ENCODE data around the gene IFT27.

IFT27 gene

DNA sequence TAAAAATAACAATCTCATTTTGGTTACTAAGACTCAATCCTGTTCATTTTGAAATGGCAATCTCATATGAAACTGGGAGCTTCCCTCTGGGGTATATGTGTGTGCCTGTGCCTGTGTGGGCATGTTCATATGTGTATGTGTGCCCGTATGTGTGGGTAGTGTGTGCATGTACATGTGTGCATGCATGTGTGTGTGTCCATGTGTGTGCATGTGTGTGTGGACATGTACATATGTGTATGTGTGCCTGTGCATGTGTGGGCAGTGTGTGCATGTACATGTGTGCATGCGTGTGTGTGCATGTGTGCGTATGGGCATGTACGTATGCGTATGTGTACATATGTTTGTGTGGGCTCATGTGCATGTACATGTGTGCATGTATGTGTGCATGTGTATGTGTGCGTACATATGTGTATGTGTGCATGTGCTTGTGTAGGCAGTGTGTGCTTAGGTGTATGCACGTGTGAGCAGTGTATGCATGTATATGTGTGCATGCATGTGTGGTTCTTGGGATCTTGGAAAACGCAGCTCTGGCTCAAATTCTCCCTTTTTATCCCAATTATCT lies 47.9 kb downstream of the IFT27 start:
- Histone ChIP-seq H3K9ac (ENCODE audit: low read depth, low read length) (no peak overlapping the region), H3K27me3 (ENCODE audit: insufficient read depth, low read length) (no peaks in the 10 kb centered on the region), H3K9me3 (ENCODE audit: insufficient read depth, low read depth, low read length) (no peaks in the 10 kb centered on the region), H3K27ac (ENCODE audit: low read length) (no peak overlapping the region), H3K36me3 (ENCODE audit: insufficient read depth, low read depth, low read length) (no peaks in the 10 kb centered on the region), H3K4me3 (ENCODE audit: low read length) (no peak overlapping the region), H3K4me1 (ENCODE audit: insufficient read depth, low read length) (no peaks in the 10 kb centered on the region)

DNA sequence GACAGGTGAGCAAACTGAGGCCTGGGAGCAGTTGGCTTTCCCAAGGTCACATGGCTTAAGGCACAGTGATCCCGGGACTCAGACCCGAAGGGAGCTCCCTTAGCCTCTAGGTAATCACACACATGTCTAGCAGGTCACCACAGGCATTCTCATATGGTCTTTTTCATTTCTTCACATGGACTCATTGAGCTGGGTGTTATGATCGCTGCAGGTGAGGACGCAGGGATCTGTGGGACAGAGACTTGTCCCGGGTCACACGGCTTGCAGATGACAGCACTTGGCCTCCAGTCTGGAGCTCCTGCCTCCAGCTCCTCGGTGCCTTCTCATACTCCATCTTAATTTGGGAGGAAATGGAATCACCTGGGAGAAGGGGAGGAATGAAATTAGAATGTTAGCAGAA lies 48.8 kb downstream of the IFT27 start:
- Histone ChIP-seq H3K36me3 (ENCODE audit: insufficient read depth, low read depth, low read length) (no peaks in the 10 kb centered on the region), H3K27me3 (ENCODE audit: insufficient read depth, low read length) (no peaks in the 10 kb centered on the region), H3K4me3 (ENCODE audit: low read length) (no peak overlapping the region), H3K27ac (ENCODE audit: low read length) (no peak overlapping the region), H3K9ac (ENCODE audit: low read depth, low read length) (no peak overlapping the region), H3K4me1 (ENCODE audit: insufficient read depth, low read length) (no peaks in the 10 kb centered on the region), H3K9me3 (ENCODE audit: insufficient read depth, low read depth, low read length) (no peaks in the 10 kb centered on the region)

DNA sequence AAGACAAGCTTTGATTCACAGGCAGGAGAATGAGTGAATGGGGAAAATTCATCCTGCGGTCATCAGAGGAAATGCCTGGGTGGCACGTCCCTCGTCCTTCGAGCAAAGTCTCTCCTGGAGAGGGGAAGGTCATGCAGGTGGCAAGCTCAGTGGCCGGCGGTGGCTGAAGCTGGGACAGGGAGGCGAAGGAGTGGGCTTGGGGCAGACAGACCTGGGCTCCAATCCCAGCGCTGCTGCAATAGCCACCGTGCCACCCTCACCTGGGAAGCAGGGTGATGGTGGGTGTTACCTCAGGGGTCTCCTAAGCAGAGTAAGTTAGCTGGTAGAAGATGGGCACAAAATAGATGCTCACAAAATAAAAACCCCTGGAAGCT lies 49.9 kb downstream of the IFT27 start:
- no peaks in the 10 kb centered on the region for H3K27me3 ChIP-seq (ENCODE audit: insufficient read depth, low read length)

DNA sequence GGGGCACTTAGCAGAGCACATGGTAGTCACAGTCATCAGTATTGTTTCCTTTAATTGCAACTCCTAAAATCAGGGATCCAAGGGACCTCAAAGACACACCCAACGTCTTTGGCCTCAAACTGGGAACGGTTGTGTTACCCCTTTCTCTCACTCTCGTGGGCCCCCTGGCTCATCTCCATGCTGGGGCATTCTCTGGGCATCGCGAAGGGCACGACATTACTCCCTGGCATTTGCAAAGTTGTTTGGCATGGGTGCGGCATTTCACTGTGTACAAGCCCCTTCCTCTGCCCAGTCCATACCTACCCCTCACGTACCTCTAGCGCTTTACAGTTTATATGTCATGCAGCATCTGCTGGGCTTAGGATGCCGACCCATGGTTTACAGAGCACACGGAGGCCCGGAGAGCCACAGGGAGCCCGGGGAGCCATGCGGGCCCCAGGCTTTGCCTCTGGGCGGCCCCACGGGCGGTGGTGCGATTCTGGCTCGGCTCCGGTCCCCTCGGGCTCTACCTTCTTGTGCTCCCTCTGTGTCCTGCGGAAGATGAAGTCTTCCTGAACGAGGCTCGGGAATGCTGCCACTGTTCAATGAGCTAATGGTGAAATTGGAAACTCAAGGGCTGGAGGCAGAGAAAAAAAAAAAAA lies 50.4 kb downstream of the IFT27 start:
- no peak overlapping the region for H3K9ac ChIP-seq (ENCODE audit: low read depth, low read length)
- no peak overlapping the region for H3K27ac ChIP-seq (ENCODE audit: low read length)
- H3K9me3 ChIP-seq (ENCODE audit: insufficient read depth, low read depth, low read length) = no peaks in the 10 kb centered on the region
- H3K27me3 ChIP-seq (ENCODE audit: insufficient read depth, low read length) = no peaks in the 10 kb centered on the region
- H3K4me1 ChIP-seq (ENCODE audit: insufficient read depth, low read length) = no peaks in the 10 kb centered on the region
- H3K4me3 ChIP-seq (ENCODE audit: low read length) = no peak overlapping the region
- H3K36me3 ChIP-seq (ENCODE audit: insufficient read depth, low read depth, low read length) = no peaks in the 10 kb centered on the region

More for the DNA sequence above, 49.9 kb downstream of the IFT27 start:
- Histone ChIP-seq H3K36me3 (ENCODE audit: insufficient read depth, low read depth, low read length) (no peaks in the 10 kb centered on the region), H3K4me1 (ENCODE audit: insufficient read depth, low read length) (no peaks in the 10 kb centered on the region), H3K9me3 (ENCODE audit: insufficient read depth, low read depth, low read length) (no peaks in the 10 kb centered on the region), H3K27ac (ENCODE audit: low read length) (no peak overlapping the region), H3K9ac (ENCODE audit: low read depth, low read length) (no peak overlapping the region), H3K4me3 (ENCODE audit: low read length) (no peak overlapping the region)

DNA sequence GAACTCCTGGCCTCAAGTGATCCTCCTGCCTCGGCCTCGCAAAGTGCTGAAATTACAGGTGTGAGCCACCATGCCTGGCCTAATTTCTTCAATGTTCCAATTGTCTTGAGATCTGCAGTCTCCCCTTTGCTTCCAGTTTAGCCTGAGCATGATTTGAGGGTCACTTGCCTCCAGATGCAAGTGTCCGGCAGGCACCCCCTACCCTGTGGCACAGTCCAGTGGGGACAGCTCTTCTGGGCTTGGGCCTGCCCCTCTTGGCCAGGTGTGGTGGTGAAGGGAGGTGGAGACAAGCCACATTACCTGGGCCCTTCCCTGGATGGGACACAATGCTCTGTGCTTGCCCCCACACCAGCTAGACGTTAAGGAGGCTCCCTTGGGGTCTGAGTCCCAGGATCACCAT lies 51.1 kb downstream of the IFT27 start:
- no peak overlapping the region for H3K9ac ChIP-seq (ENCODE audit: low read depth, low read length)
- no peaks in the 10 kb centered on the region for H3K27me3 ChIP-seq (ENCODE audit: insufficient read depth, low read length)
- H3K27ac ChIP-seq (ENCODE audit: low read length) = no peak overlapping the region
- H3K4me3 ChIP-seq (ENCODE audit: low read length) = no peak overlapping the region
- no peaks in the 10 kb centered on the region for H3K4me1 ChIP-seq (ENCODE audit: insufficient read depth, low read length)
- H3K36me3 ChIP-seq (ENCODE audit: insufficient read depth, low read depth, low read length) = no peaks in the 10 kb centered on the region
- no peaks in the 10 kb centered on the region for H3K9me3 ChIP-seq (ENCODE audit: insufficient read depth, low read depth, low read length)

DNA sequence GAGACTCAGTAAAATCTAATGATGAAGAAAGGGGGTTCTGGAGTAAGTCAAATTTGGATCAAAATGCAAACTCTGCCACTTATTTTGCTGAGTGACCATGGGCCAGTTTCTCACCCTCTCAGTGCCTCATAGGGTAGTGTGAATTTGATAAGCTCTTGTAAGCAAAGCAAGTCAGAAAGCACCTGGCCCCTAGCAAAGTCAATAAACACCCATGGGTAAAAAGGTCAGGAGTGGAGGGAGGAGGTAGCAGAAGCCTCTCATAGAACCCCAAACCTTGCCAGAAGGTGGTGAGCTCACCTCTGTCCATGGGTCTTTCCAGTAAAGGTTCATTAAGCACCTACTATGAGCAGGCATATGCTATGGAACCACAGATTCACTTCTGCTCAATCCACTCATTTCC lies 53.9 kb downstream of the IFT27 start:
- no peaks in the 10 kb centered on the region for H3K4me1 ChIP-seq (ENCODE audit: insufficient read depth, low read length)
- H3K27me3 ChIP-seq (ENCODE audit: insufficient read depth, low read length) = no peaks in the 10 kb centered on the region
- no peaks in the 10 kb centered on the region for H3K9me3 ChIP-seq (ENCODE audit: insufficient read depth, low read depth, low read length)
- no peaks in the 10 kb centered on the region for H3K36me3 ChIP-seq (ENCODE audit: insufficient read depth, low read depth, low read length)
- H3K9ac ChIP-seq (ENCODE audit: low read depth, low read length) = no peak overlapping the region
- H3K27ac ChIP-seq (ENCODE audit: low read length) = no peak overlapping the region
- H3K4me3 ChIP-seq (ENCODE audit: low read length) = no peak overlapping the region

DNA sequence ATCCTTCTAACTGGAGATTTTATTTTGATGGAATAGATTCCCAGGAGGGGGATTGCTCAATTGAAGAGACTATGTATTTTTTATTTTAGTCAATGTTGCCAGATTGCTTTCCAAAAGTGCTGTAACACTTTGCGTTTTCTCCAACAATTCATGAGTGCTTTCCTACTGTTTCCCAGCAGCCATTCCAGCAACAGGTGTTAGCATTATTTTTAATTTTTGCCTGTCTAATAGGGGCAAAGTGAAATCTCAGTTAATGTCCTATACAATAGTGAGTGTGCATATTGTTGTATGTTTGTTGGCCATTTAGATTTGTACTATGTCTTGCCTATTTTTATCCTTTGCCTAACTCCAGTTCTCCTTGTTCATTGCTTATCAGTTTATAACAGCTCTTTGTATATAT lies 60.3 kb downstream of the IFT27 start:
- no peaks in the 10 kb centered on the region for H3K36me3 ChIP-seq (ENCODE audit: insufficient read depth, low read depth, low read length)
- H3K27me3 ChIP-seq (ENCODE audit: insufficient read depth, low read length) = peaks cover 11% of the 10 kb centered on the region; the same call in 1 of the 2 replicates
- no peak overlapping the region for H3K4me3 ChIP-seq (ENCODE audit: low read length)
- H3K9ac ChIP-seq (ENCODE audit: low read depth, low read length) = no peak overlapping the region
- no peaks in the 10 kb centered on the region for H3K9me3 ChIP-seq (ENCODE audit: insufficient read depth, low read depth, low read length)
- H3K27ac ChIP-seq (ENCODE audit: low read length) = no peak overlapping the region
- H3K4me1 ChIP-seq (ENCODE audit: insufficient read depth, low read length) = no peaks in the 10 kb centered on the region

DNA sequence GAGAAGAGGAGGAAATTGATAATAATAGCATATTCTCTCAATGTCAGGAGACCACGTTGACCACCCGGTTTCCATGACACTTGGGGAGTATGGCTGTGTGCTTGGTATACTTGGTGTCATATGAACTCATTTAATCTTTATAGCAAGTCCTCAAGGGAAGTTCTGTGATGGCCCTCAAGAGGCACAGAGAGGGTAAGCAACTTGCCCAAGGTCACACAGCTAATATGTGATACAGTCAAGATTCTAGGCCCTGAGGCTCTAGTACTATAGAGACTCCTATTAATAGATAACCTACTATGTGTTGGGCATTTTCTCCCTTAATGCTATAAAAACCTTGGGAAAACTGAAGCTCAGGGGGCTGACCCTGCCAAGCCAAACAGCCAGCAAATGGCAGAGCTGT lies 61.8 kb downstream of the IFT27 start:
- Histone ChIP-seq H3K4me1 (ENCODE audit: insufficient read depth, low read length) (no peaks in the 10 kb centered on the region), H3K27me3 (ENCODE audit: insufficient read depth, low read length) (peaks cover 11% of the 10 kb centered on the region; the same call in 1 of the 2 replicates)

DNA sequence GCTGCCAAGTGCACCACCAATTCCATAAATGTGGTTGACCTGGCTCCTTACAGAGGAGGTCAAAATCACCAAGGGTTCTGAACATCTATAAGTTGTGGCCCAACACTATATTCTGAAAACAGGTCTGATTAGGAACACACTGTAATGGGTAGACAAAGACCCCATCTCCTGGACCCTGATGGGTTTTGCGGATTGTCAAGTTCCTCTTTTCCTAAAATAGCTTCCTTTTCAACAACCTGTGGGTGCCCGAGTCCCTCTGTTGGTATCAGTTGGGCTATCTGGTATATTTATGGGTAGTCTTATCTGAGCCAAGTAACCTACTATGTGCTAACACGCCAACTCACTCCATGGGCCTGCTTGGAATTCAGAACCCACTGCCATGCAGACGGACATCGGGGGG lies 62.5 kb downstream of the IFT27 start:
- peaks cover 11% of the 10 kb centered on the region; the same call in 1 of the 2 replicates for H3K27me3 ChIP-seq (ENCODE audit: insufficient read depth, low read length)
- H3K4me1 ChIP-seq (ENCODE audit: insufficient read depth, low read length) = no peaks in the 10 kb centered on the region
- H3K36me3 ChIP-seq (ENCODE audit: insufficient read depth, low read depth, low read length) = no peaks in the 10 kb centered on the region
- H3K27ac ChIP-seq (ENCODE audit: low read length) = no peak overlapping the region
- H3K9ac ChIP-seq (ENCODE audit: low read depth, low read length) = no peak overlapping the region
- no peak overlapping the region for H3K4me3 ChIP-seq (ENCODE audit: low read length)
- no peaks in the 10 kb centered on the region for H3K9me3 ChIP-seq (ENCODE audit: insufficient read depth, low read depth, low read length)

More for the DNA sequence above, 61.8 kb downstream of the IFT27 start:
- H3K9me3 ChIP-seq (ENCODE audit: insufficient read depth, low read depth, low read length) = no peaks in the 10 kb centered on the region
- no peak overlapping the region for H3K27ac ChIP-seq (ENCODE audit: low read length)
- no peak overlapping the region for H3K9ac ChIP-seq (ENCODE audit: low read depth, low read length)
- no peaks in the 10 kb centered on the region for H3K36me3 ChIP-seq (ENCODE audit: insufficient read depth, low read depth, low read length)
- no peak overlapping the region for H3K4me3 ChIP-seq (ENCODE audit: low read length)
